GM12874 (cell line): ENCODE measurements around the gene VRK3.

Source experiments
- CTCF ChIP-seq: IDR thresholded peaks from 2 replicates; pipeline ENCODE4 v1.5.1; 2011; ENCODE audit warnings: low read depth, mild to moderate bottlenecking, control low read depth, low read length, moderate library complexity; ENCODE audit not compliant: insufficient read depth

Gene VRK3

GRCh38 chr19:49938662-49939061 is 86.5 kb downstream of the VRK3 start:
- TF ChIP-seq CTCF, result no peak

GRCh38 chr19:49937750-49938381 is 87.3 kb downstream of the VRK3 start:
- peak; percentile 96 for TF ChIP-seq CTCF

- no peak for TF ChIP-seq CTCF
These were observed 88.6 kb downstream of the VRK3 start for GRCh38 chr19:49936549-49936948.

- no peak for TF ChIP-seq CTCF
These were observed 91.5 kb downstream of the VRK3 start for GRCh38 chr19:49933643-49934042.

GRCh38 chr19:49932731-49933131 is 92.4 kb downstream of the VRK3 start:
- TF ChIP-seq CTCF, result no peak

- TF ChIP-seq CTCF, result no peak
These were observed 93.1 kb downstream of the VRK3 start for GRCh38 chr19:49932041-49932451.

- no peak for TF ChIP-seq CTCF
These were observed 93.7 kb downstream of the VRK3 start for GRCh38 chr19:49931293-49932040.
